Measurements from ENCODE around the gene FGF3. TPM values are rescaled to one million over a fixed set of nuclear protein-coding genes. Genes with fewer than 3 reads are reported as not detected.

The FGF3 gene
- not detected in 2 replicates for total RNA-seq (ENCODE audit: low replicate concordance)

DNA sequence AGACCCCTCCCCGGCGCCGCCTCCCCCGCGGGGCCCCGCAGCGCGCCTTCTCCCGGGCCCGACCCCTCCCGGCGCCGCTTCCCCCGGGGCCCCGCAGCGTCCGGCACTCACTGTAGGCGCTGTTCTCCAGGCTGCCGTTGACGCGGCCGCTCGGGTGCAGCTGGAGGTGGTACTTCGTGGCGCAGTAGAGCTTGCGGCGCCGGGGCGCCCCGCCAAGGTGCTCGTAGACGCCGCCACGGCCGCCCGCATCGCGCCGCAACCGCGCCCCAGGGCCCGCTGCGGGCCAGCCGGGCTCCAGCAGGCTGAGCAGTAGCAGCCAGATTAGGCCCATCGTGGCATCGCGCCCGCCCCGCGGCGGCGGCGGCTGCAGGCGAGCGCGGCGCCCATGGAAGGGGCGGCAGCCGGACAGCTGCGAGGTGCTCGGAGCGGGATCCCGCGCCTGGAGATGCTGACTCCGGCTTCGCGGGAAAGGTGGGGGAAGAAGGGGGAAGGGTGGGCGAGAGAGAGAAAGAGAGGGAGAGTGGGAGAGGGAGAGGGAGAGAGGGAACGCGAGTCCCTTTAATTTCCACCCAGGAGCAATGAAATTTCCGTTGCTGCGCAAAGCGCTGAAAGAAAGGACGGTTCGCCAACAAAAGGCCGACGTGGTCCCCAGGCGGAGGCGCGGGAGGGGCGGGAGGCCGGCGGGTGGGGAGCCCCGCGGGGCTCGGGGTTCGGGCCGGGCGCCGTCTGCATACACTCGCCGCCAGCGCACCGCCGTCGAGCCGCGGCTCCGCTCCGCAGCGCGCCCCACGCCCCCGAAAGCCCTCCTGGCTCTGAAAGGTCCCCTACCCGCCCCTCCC, at the start of gene FGF3:
FGF3 (minus strand) TSS at position 814 of the 839 bp plus-strand sequence; CDS start at position 331, 483 bp downstream.
- TF ChIP-seq, protein P1, sequence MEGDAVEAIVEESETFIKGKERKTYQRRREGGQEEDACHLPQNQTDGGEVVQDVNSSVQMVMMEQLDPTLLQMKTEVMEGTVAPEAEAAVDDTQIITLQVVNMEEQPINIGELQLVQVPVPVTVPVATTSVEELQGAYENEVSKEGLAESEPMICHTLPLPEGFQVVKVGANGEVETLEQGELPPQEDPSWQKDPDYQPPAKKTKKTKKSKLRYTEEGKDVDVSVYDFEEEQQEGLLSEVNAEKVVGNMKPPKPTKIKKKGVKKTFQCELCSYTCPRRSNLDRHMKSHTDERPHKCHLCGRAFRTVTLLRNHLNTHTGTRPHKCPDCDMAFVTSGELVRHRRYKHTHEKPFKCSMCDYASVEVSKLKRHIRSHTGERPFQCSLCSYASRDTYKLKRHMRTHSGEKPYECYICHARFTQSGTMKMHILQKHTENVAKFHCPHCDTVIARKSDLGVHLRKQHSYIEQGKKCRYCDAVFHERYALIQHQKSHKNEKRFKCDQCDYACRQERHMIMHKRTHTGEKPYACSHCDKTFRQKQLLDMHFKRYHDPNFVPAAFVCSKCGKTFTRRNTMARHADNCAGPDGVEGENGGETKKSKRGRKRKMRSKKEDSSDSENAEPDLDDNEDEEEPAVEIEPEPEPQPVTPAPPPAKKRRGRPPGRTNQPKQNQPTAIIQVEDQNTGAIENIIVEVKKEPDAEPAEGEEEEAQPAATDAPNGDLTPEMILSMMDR (IDR thresholded peaks at IDR 0.05; ENCODE audit: insufficient read depth, low read length) = no peak
- H3K4me3 ChIP-seq (ENCODE audit: low read depth, low read length) = no peak within 1 kb of the TSS
- DNase-seq (ENCODE audit: low read depth) = no peak

DNA sequence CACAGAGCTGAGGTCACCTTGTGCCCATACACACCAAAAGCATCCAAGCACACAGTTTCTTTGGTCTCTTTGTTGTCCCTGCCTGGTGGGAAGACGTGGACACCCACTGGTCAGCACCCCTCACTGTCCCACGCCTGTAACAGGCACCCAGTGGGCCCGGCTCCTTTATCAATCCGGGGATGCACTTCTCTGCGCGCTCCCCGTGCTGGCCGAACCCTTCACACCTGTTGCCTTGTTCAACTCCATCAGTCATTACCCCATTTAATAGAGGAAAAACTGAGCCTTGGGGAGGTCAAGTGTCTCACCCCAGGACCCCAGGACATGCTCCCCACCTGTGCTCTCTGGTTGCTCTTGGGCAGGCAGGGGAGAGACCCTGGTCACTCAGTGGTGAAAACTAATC, 49.7 kb upstream of the FGF3 start:
- DNase-seq (ENCODE audit: low read depth) = no peak
- TF ChIP-seq, protein P1 (IDR thresholded peaks at IDR 0.05; ENCODE audit: insufficient read depth, low read length) = no peak
- H3K4me3 ChIP-seq (ENCODE audit: low read depth, low read length) = no peak overlapping the region

DNA sequence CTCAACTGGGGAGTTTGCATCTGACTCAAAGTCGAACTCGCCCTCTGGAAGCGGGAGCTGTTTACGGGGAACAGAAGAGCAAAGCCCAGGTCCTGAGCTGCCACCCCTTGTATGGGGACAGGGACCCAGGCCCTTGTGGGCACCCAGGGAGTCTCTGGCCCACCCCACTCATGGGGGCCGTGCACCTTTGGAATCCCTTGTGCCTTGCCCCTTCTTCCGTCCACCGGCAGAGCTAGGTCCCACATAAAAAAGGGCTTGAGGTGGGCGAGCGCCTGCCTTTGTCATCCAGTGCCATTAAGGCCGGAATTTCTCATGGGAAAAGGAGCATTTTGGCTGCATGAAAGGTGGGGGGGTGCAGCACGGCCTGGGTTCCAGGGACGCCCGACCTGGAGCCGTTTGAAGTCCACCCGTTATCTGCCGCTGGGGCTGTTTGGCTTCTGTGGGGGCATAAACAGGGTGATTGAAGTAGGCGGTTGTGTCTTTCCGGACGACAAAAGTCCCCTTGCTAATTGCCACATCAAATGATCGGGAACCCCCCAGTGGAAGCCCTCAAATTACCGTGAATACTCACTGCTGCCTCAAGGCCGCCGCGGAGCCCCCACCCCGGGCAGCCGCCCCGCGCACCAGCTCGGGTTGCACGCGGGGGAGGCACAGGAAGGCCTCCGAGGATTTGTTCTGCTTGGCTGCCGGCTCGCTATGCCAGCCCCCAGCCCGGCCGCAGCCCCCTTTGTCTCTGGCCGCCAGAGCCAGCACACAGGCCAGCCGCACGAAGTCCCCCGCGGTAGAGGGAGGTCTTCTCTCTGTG, 49.0 kb upstream of the FGF3 start:
- TF ChIP-seq, protein P1 (IDR thresholded peaks at IDR 0.05; ENCODE audit: insufficient read depth, low read length) = no peak
- no peak for DNase-seq (ENCODE audit: low read depth)
- no peak overlapping the region for H3K4me3 ChIP-seq (ENCODE audit: low read depth, low read length)

DNA sequence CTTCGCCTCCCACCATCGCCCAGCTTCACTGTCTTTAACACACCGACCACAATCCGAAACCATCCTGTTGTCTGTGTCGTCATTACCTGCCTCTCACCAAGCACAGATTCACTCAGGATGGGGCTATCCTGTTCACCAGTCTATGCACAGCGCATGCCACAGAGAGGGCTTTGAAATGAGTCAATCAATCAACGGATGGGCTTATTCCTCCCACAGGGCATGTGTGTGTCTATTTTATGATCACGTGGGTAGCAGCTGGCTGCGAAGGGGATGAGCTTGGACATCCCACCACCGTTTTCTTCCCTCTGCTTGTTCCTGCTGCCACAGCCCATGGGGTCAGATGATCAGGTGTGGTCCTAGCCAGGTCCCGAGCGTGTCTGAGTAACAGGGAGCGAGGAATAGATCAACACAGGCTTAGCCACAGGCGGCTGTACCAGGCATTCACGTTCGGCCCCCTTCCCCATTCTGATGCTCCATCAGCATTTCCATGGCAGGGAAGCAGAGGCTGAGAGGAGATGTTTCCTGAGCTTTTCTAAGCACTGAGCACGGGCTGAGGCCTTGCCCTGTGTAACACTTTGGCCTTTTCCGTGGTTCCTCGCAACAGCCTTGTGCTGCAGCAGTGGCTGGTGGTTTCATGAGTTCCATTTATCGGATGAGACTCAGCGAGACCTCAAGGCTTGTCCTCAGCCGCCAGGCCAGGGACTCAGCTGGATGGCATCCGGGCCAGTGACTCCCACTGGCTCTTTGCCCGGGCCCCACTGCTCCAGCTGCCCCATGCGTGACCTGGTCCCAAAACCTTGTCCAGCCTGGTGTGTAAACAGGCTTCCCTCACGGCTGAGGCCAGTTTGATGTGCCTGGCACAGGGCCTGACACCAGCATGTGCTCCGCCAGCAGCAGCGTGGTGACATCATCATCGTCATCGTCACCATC, 48.1 kb upstream of the FGF3 start:
- TF ChIP-seq, protein P1 (IDR thresholded peaks at IDR 0.05; ENCODE audit: insufficient read depth, low read length) = no peak
- no peak for DNase-seq (ENCODE audit: low read depth)
- no peak overlapping the region for H3K4me3 ChIP-seq (ENCODE audit: low read depth, low read length)

DNA sequence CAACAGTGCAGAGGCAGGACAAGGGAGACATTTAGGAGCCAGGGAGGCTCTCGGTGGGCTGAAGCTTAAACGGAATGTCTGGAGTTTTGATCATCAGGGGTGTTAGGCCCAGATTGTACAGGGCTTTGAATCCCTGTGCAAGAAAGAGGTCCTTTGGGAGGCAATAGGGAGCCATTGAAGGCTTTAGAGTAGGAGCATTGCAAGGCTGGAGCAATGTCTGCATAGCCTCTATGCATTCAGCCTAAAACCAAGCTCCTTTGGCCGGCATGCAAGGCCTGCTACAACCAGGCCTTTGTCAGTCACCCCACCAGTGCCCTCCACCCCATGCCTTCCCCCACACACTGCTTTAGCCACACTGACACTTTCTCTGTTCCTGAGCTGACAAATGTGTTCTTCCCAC, 47.4 kb upstream of the FGF3 start:
- H3K4me3 ChIP-seq (ENCODE audit: low read depth, low read length) = no peak overlapping the region
- TF ChIP-seq, protein P1 (IDR thresholded peaks at IDR 0.05; ENCODE audit: insufficient read depth, low read length) = no peak
- no peak for DNase-seq (ENCODE audit: low read depth)

DNA sequence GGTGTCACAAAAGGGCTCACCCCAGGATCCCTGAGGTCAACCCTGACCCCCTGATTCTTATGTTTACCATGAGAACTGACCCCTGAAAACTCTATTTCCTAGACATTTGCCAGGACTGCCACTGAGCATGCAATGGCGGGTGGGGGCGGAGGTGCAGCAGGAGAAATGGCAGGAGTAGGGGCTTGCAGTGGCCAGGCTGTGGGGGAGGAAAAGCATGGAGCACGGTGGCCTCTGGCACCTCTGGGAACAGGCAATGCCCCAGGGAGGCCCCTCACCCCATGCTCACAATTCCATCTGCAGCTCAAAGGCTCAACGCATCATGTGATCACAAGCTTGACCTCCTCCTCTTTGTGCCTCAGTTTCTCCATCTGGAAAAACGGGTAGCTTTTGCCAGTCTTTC, 46.5 kb upstream of the FGF3 start:
- no peak overlapping the region for H3K4me3 ChIP-seq (ENCODE audit: low read depth, low read length)
- no peak for DNase-seq (ENCODE audit: low read depth)
- TF ChIP-seq, protein P1 (IDR thresholded peaks at IDR 0.05; ENCODE audit: insufficient read depth, low read length) = no peak
